ENCODE measurements around the gene NSA2.

GRCh38 chr5:74766849-74767578 lies at the start of gene NSA2, which contains the start of gene GFM2:
- TF ChIP-seq FOXK1 (CRISPR knock-in tag; IDR thresholded peaks at IDR 0.05; ENCODE audit: borderline replicate concordance) (no peak), CTCF (IDR thresholded peaks at IDR 0.05 in 2 of 3, conservative IDR thresholded peaks at IDR 0.05 in 1 of 3; ENCODE audit: insufficient read depth in 2 of 3, low read depth in 1 of 3, low read length in 3 of 3) (no peak), POLR2AphosphoS5 (IDR thresholded peaks at IDR 0.05; ENCODE audit: control insufficient read depth, insufficient read depth, low read depth, low read length) (peak; percentile 64; the same call in 1 of the 2 replicates), ADNP (tag; IDR thresholded peaks at IDR 0.05) (no peak), TAL1 (IDR thresholded peaks at IDR 0.05) (no peak; the same call in 1 of the 2 replicates)

Measured in K562 (cell line).